Ramos (cell line): ENCODE data around the gene GALNT10.
"Not testable (repeated sequence)": the region's sequence is repeated elsewhere in the genome, so short reads cannot be mapped to it uniquely, and the experiment has no call there.

Experiments used
- in situ Hi-C: fragments of 300-500 bp; cut with MboI; formaldehyde crosslinking; loops from one replicate; pipeline ENCODE4 v1.14.3; 2022; ENCODE audit warnings: low sequenced_read_pairs; ENCODE audit not compliant: unreplicated experiment

GALNT10 gene

GRCh38 chr5:154341620-154342019 lies 151.1 kb downstream of the GALNT10 start:
- in situ Hi-C loops, result no loop called here

- in situ Hi-C loops, result no loop called here
Measured at GRCh38 chr5:154342211-154342610, 151.7 kb downstream of the GALNT10 start.

GRCh38 chr5:154342963-154343362 lies 152.4 kb downstream of the GALNT10 start:
- in situ Hi-C loops, result no loop called here

- in situ Hi-C loops, result no loop called here
Measured at GRCh38 chr5:154344461-154344860, 153.9 kb downstream of the GALNT10 start.

- in situ Hi-C loops, result no loop called here
Measured at GRCh38 chr5:154345255-154345952, 154.9 kb downstream of the GALNT10 start.

GRCh38 chr5:154346427-154346826 lies 155.9 kb downstream of the GALNT10 start:
- in situ Hi-C loops, result no loop called here

- in situ Hi-C loops, result no loop called here
Measured at GRCh38 chr5:154349626-154350264, 159.2 kb downstream of the GALNT10 start.

GRCh38 chr5:154351141-154351540 lies 160.6 kb downstream of the GALNT10 start:
- in situ Hi-C loops, result no loop called here

- in situ Hi-C loops, result no loop called here
Measured at GRCh38 chr5:154351566-154351965, 161.0 kb downstream of the GALNT10 start.

GRCh38 chr5:154352960-154353548 lies 162.5 kb downstream of the GALNT10 start:
- in situ Hi-C loops, result no loop called here

GRCh38 chr5:154355129-154355611 lies 164.6 kb downstream of the GALNT10 start:
- in situ Hi-C loops, result no loop called here

- in situ Hi-C loops, result no loop called here
Measured at GRCh38 chr5:154356020-154356655, 165.6 kb downstream of the GALNT10 start.

GRCh38 chr5:154356958-154357357 lies 166.4 kb downstream of the GALNT10 start:
- in situ Hi-C loops, result no loop called here

- in situ Hi-C loops, result no loop called here
Measured at GRCh38 chr5:154358516-154359220, 168.1 kb downstream of the GALNT10 start.

- in situ Hi-C loops, result no loop called here
Measured at GRCh38 chr5:154359221-154359573, 168.7 kb downstream of the GALNT10 start.

- in situ Hi-C loops, result not testable (repeated sequence)
Measured at GRCh38 chr5:154360241-154360640, 169.7 kb downstream of the GALNT10 start.

GRCh38 chr5:154363411-154363810 lies 172.9 kb downstream of the GALNT10 start:
- in situ Hi-C loops, result no loop called here

- in situ Hi-C loops, result no loop called here
Measured at GRCh38 chr5:154364771-154365170, 174.2 kb downstream of the GALNT10 start.

- in situ Hi-C loops, result no loop called here
Measured at GRCh38 chr5:154365823-154366222, 175.3 kb downstream of the GALNT10 start.

GRCh38 chr5:154366353-154366752 lies 175.8 kb downstream of the GALNT10 start:
- in situ Hi-C loops, result no loop called here
